H1 (cell line): ENCODE measurements around the gene SUMF2.

Experiments
- BRCA1 ChIP-seq: IDR thresholded peaks from 2 replicates; pipeline ENCODE4 v1.6.1; 2012; ENCODE audit warnings: low read depth, low read length, improper control_type of control experiment
- CREB1 ChIP-seq: IDR thresholded peaks from 2 replicates; pipeline ENCODE4 v1.6.1; 2012; ENCODE audit warnings: inconsistent platforms
- CTCF ChIP-seq, 3 experiments: IDR thresholded peaks; 1 replicate in 2 of 3; 2 replicates in 1 of 3; pipeline versions ENCODE4 v1.5.1 to v1.6.1; 2011; ENCODE audit warnings: low read length in 3 of 3, mild to moderate bottlenecking in 3 of 3, inconsistent platforms in 2 of 3, low read depth in 1 of 3, moderate library complexity in 1 of 3; ENCODE audit not compliant: insufficient read depth in 1 of 3; ENCODE audit errors: control extremely low read depth in 1 of 3
- PHF8 ChIP-seq: fragments of 200-600 bp; sonication (generic); conservative IDR thresholded peaks from 2 replicates; pipeline ENCODE4 v1.7.1; 2012; ENCODE audit warnings: low read depth, mild to moderate bottlenecking, inconsistent platforms, low read length, moderate library complexity
- POLR2A ChIP-seq, 2 experiments: IDR thresholded peaks; 1 replicate in 1 of 2; 2 replicates in 1 of 2; pipeline ENCODE4 v1.6.1; 2011; ENCODE audit warnings: low read depth in 2 of 2, low read length in 2 of 2, mild to moderate bottlenecking in 2 of 2; ENCODE audit errors: control extremely low read depth in 1 of 2
- POLR2AphosphoS5 ChIP-seq: IDR thresholded peaks from 2 replicates; pipeline ENCODE4 v1.6.1; 2011; ENCODE audit warnings: low read depth, low read length

- TF ChIP-seq POLR2A (IDR thresholded peaks at IDR 0.05; ENCODE audit: control extremely low read depth in 1 of 2, low read depth in 2 of 2, low read length in 2 of 2), result no peak
- no peak for TF ChIP-seq BRCA1
- no peak for TF ChIP-seq CTCF (IDR thresholded peaks at IDR 0.05; ENCODE audit: control extremely low read depth in 1 of 3, insufficient read depth in 1 of 3, low read depth in 1 of 3, low read length in 3 of 3)
- no peak for TF ChIP-seq POLR2AphosphoS5
- no peak for TF ChIP-seq CREB1
- no peak for TF ChIP-seq PHF8
Measured at GRCh38 chr7:56107954-56108258, 43.8 kb downstream of the SUMF2 start.
